Body of pancreas (tissue), 4 donors: ENCODE data around the gene TLR4. TPM values are rescaled to one million over a fixed set of nuclear protein-coding genes. Genes with fewer than 3 reads are reported as not detected.
A peak's percentile ranks its signal among the peaks of the same experiment; 100 is the strongest.

Source experiments
- ATAC-seq: fragments of 150-250 bp; one replicate; pipeline ENCODE4 v1.9.1; 2016
- DNase-seq, 4 donors: peaks; one replicate each; pipeline ENCODE4 v3.0.0-alpha.2; 2019
- H3K27ac ChIP-seq, 4 donors: fragments of 200-600 bp; sonication (generic); 1 replicate in 3 of 4; 2 replicates in 1 of 4; pipeline versions ENCODE4 v1.5.1 to v1.6.1; 2016 to 2019; ENCODE audit warnings: mild to moderate bottlenecking in 1 of 4, mixed read lengths in 1 of 4, moderate library complexity in 1 of 4
- H3K27me3 ChIP-seq, 2 donors: fragments of 200-600 bp; sonication (generic); one replicate each; pipeline ENCODE4 v1.6.0; 2016; ENCODE audit warnings: mild to moderate bottlenecking in 1 of 2
- H3K36me3 ChIP-seq, 2 donors: fragments of 200-600 bp; sonication (generic); replicated peaks in 1 of 2; 2 replicates each; pipeline ENCODE4 v1.5.1; 2016; ENCODE audit warnings: low read depth in 2 of 2; ENCODE audit not compliant: insufficient read depth in 1 of 2
- H3K4me1 ChIP-seq: fragments of 200-600 bp; sonication (generic); one replicate; pipeline ENCODE4 v1.6.0; 2016
- H3K4me3 ChIP-seq, 2 donors: fragments of 200-600 bp; sonication (generic); 1 replicate in 1 of 2; 2 replicates in 1 of 2; pipeline ENCODE4 v1.5.1; 2016 to 2019
- H3K9me3 ChIP-seq, 3 donors: fragments of 200-600 bp; sonication (generic); 1 replicate in 2 of 3; 2 replicates in 1 of 3; pipeline ENCODE4 v1.5.1; 2016
- POLR2A ChIP-seq, 3 donors: fragments of 450-650 bp; IDR thresholded peaks; one replicate each; pipeline ENCODE4 v1.6.1; 2016; ENCODE audit warnings: antibody characterized with exemption in 3 of 3, mild to moderate bottlenecking in 2 of 3
- WGBS, 2 donors: methylation state at CpG; one replicate each; pipeline ENCODE4 v1.1.5; 2017; 5-methylcytosine and 5-hydroxymethylcytosine counted together
- intact Hi-C: fragments of 100-400 bp; cut with DNase I; formaldehyde crosslinking; loops from one replicate; pipeline ENCODE4 v1.15.1; 2023
- total RNA-seq, 2 donors: library from RNA; depleted of rRNA; stranded (reverse); fragments of >200 nt; gene quantifications; one replicate each; pipeline ENCODE4 v1.1.0, GENCODE V29; 2016
- TF ChIP-seq, protein P1 (sequence below), 7 experiments: fragments of 450-650 bp in 4 of 7; fragments of 200-600 bp in 3 of 7; sonication (generic) in 3 of 7; IDR thresholded peaks; one replicate each; pipeline ENCODE4 v1.5.1; 2016 to 2019; ENCODE audit warnings: antibody characterized with exemption in 7 of 7

Gene TLR4
- total RNA-seq: 1 to 10 TPM; 5.2 to 7.6 TPM

DNA sequence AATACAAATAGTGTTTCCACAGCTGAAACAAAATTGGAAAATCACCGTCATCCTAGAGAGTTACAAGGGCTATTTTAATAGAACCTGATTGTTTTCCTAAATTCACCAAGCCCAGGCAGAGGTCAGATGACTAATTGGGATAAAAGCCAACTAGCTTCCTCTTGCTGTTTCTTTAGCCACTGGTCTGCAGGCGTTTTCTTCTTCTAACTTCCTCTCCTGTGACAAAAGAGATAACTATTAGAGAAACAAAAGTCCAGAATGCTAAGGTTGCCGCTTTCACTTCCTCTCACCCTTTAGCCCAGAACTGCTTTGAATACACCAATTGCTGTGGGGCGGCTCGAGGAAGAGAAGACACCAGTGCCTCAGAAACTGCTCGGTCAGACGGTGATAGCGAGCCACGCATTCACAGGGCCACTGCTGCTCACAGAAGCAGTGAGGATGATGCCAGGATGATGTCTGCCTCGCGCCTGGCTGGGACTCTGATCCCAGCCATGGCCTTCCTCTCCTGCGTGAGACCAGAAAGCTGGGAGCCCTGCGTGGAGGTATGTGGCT is at the start of gene TLR4:
Gene TLR4, plus strand, starts transcription at position 380 of the 552 bp plus-strand sequence. Its CDS starts 70 bp downstream, at position 450.
- intact Hi-C loops: no loop called here
- Histone ChIP-seq H3K36me3 (no peaks in the 10 kb centered on the region), H3K4me1 (no peaks in the 10 kb centered on the region), H3K27me3 (no peaks in the 10 kb centered on the region), H3K4me3 (no peak within 1 kb of the TSS), H3K27ac (peak within 1 kb of the TSS in 2 of 4 donors; percentile 37 to 69), H3K9me3 (no peaks in the 10 kb centered on the region)
- peak in 3 of 4 donors; percentile 33 to 70 (median 34) for DNase-seq
- TF ChIP-seq, protein P1, sequence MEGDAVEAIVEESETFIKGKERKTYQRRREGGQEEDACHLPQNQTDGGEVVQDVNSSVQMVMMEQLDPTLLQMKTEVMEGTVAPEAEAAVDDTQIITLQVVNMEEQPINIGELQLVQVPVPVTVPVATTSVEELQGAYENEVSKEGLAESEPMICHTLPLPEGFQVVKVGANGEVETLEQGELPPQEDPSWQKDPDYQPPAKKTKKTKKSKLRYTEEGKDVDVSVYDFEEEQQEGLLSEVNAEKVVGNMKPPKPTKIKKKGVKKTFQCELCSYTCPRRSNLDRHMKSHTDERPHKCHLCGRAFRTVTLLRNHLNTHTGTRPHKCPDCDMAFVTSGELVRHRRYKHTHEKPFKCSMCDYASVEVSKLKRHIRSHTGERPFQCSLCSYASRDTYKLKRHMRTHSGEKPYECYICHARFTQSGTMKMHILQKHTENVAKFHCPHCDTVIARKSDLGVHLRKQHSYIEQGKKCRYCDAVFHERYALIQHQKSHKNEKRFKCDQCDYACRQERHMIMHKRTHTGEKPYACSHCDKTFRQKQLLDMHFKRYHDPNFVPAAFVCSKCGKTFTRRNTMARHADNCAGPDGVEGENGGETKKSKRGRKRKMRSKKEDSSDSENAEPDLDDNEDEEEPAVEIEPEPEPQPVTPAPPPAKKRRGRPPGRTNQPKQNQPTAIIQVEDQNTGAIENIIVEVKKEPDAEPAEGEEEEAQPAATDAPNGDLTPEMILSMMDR (IDR thresholded peaks at IDR 0.05): no peak
- peak in 2 of 3 donors; percentile 38 to 71 for TF ChIP-seq POLR2A (IDR thresholded peaks at IDR 0.05)
- ATAC-seq: peak; percentile 40
- whole genome bisulfite sequencing, 2 donors: 27 to 42% methylated on average over 13 of the region's 13 CpGs

DNA sequence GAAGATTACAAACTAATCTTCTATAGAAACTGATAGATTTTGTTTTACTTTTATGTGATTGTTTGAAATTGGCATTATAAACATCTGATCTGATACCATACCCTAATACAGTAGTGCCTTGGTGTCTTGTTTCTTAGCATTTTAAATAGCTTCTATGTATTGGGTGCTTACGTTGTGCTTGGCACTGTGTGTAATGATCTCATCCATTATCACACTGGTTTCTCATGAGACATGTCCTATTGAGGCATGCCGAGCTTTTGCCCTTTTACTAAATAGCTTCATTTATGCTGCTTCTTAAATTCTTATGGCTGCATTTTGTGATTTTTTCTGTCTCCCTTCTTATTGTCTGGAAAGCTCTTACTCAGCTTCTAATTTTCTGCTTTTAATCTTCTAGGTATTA is 48.2 kb upstream of the TLR4 start:
- Histone ChIP-seq H3K4me1 (no peaks in the 10 kb centered on the region), H3K27me3 (no peaks in the 10 kb centered on the region), H3K36me3 (no peaks in the 10 kb centered on the region), H3K9me3 (no peaks in the 10 kb centered on the region), H3K4me3 (no peak overlapping the region), H3K27ac (no peak overlapping the region)
- intact Hi-C loops: no loop called here
- TF ChIP-seq POLR2A (IDR thresholded peaks at IDR 0.05): no peak
- TF ChIP-seq, protein P1 (IDR thresholded peaks at IDR 0.05): no peak
- WGBS, 2 donors: 61 to 71% methylated on average over 2 of the region's 2 CpGs
- ATAC-seq (no peak), DNase-seq (no peak)

DNA sequence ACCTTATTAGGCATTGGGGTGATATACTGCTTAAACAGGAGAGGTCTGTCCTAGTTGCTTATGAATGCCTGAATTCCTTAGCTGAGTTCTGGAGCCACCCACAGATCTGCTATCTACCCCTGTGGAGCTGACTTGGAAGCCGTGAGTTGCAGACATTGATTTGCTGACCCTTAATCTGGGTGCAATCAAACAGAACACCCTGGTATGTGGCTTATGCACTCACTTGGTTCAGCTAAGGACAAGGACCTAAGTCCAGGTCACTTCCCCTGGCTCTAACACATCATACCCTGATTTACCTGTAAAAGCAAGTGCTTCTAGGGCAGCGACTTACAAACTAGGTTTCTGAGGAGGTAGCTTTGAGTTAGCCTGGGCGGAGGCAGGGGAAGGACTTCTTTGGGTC is 41.6 kb upstream of the TLR4 start:
- no peak overlapping the region for H3K27ac ChIP-seq
- intact Hi-C loops: no loop called here
- DNase-seq (no peak), ATAC-seq (no peak)
- H3K27me3 ChIP-seq: no peaks in the 10 kb centered on the region
- H3K4me1 ChIP-seq: no peaks in the 10 kb centered on the region
- no peaks in the 10 kb centered on the region for H3K9me3 ChIP-seq
- TF ChIP-seq POLR2A (IDR thresholded peaks at IDR 0.05): no peak
- TF ChIP-seq, protein P1 (IDR thresholded peaks at IDR 0.05): no peak
- H3K4me3 ChIP-seq: no peak overlapping the region
- WGBS, 2 donors: 54 to 62% methylated on average over 3 of the region's 3 CpGs
- no peaks in the 10 kb centered on the region for H3K36me3 ChIP-seq

DNA sequence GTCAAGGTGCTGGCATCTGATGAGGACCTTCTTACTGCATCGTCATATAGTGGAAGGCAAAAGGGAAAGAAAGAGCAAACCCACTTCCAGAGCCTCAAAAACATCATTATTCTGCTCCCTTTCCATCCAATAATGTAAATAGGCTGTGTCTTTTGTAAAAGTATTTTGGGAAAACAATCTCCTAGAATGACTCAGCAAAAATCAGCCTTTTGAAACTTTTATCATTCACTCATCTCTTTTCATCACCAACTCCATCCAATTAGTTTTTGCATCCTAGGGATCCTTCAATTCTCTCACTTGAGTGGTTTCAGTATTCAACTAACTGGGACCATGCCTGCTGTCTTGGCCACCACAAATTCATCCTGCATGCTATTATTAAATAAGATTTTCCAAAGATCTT is 39.8 kb upstream of the TLR4 start:
- DNase-seq (no peak), ATAC-seq (no peak)
- Histone ChIP-seq H3K36me3 (no peaks in the 10 kb centered on the region), H3K9me3 (no peaks in the 10 kb centered on the region), H3K27me3 (no peaks in the 10 kb centered on the region), H3K4me1 (no peaks in the 10 kb centered on the region), H3K27ac (no peak overlapping the region), H3K4me3 (no peak overlapping the region)
- whole genome bisulfite sequencing, 2 donors: 47 to 72% methylated on average over 1 of the region's 1 CpG
- intact Hi-C loops: no loop called here
- TF ChIP-seq POLR2A (IDR thresholded peaks at IDR 0.05): no peak
- TF ChIP-seq, protein P1 (IDR thresholded peaks at IDR 0.05): no peak
